GM18867 (cell line): Measurements from ENCODE around the gene RNF180.
"Not testable (repeated sequence)": the region's sequence is repeated elsewhere in the genome, so short reads cannot be mapped to it uniquely, and the experiment has no call there.

Experiments used
- ATAC-seq: cut with Tn5 transposase; IDR thresholded peaks from one replicate; pipeline ENCODE4 v1.9.1; 2021; ENCODE audit warnings: mild to moderate bottlenecking, moderate library complexity; ENCODE audit not compliant: unreplicated experiment

The RNF180 gene

DNA sequence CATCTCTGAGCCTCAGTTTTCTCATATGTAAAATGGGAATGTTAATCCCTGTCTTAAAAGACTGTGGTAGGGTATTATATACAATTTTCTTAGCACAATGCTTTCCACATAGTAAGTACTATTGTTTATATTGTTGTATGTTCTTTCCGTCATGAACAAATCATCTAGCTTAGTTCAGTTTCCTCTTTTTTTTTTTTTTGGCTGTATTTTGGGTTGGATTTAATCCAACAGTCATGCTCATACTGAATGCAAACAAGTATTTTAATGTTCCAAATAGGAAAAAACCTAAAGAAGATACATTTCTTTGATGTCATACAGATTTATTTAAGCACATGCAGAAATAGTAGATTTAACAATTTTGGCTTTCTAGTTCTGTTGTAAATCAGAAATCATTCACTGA, 95.1 kb downstream of the RNF180 start:
- ATAC-seq: no peak

DNA sequence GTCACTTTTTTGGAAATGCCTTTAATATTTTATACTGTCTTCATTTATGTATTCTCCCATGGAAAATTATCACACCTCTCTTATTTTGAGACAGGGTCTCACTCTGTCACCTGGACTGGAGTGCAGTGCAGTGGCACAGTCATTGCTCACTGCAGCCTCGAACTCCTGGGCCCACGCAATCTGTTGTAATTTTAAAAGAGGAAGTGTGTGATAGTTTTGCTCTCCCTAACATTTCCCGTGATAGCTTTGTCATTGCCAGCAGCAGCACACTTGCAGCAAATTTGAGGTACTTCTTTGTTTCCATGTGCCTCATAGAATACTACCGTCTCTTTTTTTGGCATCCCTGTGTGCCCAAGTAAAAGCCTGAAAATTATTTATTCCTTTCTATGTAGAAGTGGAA, 103.5 kb downstream of the RNF180 start:
- ATAC-seq: no peak

DNA sequence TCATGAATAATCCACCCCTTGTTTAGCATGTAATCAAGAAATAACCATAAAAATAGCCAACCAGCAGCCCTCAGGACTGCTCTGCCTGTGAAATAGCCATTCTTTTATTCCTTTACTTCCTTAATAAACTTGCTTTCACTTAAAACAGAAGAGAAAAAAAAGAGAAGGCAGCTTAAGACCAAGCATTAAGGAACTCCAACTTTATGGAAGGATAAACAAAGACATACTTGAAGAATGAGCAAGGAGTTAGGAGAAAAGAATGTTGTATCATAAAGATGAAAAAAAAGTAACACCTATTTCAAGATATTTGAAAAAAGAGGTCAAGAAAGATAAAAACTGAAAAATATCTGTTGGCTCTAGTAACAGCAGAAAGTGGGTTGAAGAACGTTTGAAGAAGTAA, 107.6 kb downstream of the RNF180 start:
- ATAC-seq: no peak

DNA sequence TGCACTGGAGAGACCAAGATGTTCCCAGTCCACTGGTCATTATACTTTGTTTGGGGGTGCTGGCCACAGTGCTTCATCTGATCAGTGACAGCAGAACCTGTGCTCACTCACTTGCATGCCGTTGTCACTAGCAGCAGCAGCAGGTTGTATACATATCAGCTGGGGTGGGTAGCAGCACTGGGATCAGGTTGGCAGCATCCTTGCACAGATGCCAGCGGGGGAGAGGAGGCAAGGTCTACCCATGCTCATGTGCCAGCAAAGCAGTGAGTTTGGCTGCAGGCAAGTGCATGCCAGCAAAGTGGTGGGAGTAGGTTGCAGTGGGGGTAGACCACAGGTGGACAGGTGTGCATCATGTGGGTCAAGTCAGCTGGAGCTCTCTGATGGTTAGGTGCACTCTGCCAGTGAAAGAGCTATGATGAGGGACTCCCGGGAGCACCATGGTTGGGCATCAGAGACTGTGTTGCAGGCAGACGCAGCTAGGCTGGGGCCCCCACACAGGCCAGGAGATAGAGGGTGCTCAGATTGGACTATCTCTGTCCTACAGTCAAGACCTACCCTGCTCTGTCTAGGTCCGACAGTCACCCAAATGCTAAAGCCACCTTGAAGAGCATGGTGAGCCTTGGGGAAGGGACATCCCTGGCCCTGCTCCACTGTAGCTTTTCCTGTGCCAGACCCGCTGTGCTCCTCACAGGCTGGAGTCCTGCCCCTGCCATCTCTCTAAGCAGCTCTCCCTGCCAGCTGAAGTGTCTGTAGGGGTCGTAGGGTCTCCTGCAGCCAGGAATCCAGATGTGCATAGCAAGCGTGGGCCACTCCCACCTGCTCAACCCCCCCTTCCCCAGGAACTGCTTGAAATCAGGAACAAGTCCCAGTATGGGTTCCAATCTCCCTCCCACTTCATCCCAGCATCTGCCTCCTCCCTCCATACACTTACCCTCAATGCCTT, 119.8 kb downstream of the RNF180 start:
- ATAC-seq: no peak

DNA sequence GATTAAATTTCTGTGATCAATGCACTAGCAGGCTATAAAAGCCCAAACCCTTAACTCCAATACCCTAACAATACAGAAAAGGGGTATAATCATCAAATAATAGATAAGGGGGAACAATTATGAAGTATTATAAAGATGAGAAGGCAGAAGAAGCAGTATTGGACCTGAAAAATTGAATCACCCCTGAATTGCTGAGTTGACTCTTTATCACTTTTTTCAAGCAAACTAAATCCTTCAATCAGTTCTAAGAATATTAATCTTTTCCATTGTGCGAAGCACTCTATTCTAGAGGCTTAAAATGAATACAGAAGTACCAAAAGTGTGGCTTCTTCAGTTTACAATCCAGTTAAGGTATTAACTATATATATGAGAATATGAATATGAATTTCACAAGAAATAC, 120.7 kb downstream of the RNF180 start:
- ATAC-seq: no peak

DNA sequence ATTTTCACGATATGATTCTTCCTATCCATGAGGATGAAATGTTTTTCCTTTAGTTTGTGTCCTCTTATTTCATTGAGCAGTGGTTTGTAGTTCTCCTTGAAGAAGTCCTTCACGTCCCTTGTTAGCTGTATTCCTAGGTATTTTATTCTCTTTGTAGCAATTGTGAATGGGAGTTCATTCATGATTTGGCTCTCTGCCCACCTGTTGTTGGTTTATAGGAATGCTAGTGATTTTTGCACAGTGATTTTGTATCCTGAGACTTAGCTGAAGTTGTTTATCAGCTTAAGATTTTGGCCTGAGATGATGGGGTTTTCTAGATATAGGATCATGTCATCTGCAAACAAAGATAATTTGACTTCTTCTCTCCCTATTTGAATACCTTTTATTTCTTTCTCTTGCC, 122.9 kb downstream of the RNF180 start:
- not testable (repeated sequence) for ATAC-seq

DNA sequence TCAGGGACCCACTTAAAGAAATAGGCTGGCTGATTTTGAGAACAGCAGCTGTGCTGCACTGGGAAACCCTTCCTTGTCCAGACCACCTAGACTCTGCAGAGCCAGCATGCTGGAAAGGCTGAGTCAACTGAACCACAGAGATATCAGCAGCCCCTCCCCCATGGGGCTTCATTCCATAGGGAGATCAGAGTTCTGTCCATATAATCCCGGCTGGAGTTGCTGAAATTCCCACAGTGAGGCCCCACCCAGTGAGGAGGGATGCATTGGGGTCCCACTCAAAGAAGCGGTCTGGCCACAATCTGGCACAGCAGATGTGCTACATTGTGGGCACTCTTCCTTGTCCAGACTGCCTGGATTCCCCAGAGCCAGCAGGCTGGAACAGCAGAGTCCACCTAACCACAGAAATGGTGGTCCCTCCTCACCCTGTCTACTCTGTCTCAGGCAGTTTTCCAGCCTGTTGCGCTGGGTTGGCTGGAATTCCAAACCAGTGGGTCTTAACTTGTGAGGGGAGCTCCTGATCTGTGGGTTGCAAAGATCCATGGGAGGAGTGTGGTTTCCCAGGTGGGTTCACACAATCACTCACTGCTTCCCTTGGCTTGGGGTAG, 127.1 kb downstream of the RNF180 start:
- ATAC-seq: no peak

DNA sequence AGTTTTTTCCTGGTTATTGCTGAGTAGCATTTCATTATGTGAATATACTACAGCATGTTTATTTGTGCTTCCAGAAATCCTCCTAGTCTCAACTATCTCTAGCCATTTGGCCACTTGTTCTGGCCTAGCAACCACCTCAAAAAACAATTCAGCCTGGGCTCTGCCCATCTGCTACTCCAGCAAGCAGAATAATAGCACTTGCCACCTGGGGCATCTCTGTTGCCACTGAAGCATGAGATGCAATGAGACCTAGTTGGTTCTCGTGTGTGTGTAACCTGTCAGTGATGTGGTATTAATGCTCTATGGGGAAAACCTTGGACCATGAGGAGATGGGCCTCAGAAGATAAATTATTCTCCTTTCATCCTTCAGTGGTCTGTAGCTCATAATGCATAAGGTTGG, 129.5 kb downstream of the RNF180 start:
- no peak for ATAC-seq

DNA sequence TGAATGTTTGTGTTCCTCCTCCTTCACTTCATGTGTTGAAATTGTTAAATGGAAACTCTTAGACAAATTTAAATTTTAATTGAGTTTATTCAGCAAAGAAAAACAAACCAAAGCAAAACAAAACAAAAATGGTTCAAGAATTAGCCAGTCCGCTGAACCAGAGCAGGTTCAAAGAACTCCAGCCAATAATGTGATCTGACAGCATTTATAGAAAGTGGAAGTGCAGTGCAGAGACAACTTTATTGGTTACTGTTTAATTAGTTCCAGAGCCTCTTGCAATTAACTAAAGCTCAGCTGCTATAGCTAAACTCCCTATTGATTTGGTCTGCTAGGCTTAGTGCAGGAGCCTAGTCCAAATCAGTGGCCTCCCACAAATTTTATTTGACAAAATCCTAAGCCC, 132.9 kb downstream of the RNF180 start:
- no peak for ATAC-seq

DNA sequence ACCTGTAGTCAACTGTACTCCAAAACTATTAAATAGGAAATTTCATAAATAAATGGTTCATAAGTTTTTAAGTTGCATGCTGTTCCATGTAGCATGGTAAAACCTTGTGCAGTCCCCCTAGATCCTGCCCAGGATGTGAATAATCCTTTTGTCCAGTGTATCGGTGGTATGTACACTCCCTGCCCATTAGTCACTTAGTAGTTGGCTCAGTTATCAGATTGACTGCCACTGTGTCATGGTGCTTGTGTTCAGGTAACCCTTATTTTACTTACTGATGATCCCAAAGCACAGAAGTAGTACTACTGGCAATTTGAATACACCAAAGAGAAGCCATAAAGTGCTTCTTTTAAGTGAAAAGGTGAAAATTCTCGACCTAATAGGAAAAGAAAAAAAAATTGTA, 134.2 kb downstream of the RNF180 start:
- no peak for ATAC-seq

DNA sequence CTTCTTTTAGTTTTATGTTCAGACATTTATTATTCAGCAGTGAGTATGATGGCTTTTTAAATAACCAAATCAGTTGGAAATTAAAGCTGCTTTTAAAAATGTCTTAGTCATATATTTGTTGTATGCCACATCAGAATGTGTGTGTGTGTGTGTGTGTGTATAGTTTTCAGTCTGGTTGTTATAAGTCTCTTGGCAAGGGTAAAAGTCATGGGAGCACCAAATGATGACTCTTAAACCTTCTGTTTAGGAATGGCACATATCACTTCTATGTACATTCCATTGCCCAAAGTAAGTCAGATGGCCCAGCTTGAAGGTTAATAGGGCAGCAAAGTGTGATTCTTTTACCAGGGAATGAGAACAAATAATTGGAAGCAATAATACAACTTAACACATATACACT, 135.9 kb downstream of the RNF180 start:
- no peak for ATAC-seq

DNA sequence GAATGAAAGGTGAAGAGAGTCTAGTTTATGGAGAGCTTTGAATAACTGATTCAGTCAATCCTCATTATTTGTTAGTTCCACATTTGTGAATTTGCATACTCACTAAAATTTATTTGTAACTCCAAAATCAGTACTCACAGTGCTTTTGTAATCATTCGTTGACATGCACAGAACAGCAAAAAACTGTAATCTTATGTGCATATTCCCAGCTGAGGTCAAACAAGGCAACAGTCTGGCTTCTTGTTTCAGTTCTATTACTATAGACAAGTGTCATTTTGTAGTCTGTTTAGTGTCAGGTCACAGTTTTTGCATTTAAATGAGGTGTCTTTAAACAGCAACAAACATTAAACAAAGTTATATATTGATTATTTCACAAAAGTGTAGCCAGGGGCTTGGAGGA, 142.5 kb downstream of the RNF180 start:
- no peak for ATAC-seq

DNA sequence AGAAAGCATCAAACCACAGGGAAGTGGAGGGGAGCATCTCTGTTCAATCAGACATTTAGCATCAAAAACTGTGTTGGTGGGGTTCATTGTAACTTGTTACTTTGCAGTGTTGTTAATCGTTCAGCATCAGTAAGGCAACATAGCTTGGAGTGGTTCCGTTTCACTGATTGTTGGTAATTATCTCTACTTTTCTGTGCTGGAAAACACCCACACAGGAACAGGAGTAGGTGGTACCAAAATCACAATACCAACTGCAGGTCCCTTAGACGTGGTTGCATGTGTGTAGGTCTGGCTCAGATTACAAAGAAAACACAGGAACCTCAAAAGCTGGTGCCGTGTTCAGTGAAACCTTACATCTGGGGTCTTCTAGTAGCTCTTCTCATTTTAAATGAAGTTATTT, 146.8 kb downstream of the RNF180 start:
- ATAC-seq: no peak

DNA sequence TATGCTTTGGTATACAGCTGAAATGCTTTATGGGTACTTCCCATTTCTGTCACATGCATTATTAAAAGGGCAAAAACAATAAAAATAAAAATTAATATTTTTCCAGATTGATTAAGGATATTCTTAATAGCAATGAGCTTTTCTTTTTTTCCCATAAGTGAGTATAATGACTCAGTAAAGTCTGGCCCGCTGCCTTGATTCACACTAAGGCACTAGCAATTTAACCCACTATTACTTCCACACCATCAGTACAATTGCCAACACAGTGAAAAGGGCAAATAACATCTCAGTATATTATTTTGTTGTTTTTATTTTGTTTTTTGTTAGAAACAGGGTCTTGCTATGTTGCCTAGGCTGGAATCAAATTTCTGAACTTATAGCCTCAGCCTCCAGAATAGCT, 150.1 kb downstream of the RNF180 start:
- no peak for ATAC-seq

DNA sequence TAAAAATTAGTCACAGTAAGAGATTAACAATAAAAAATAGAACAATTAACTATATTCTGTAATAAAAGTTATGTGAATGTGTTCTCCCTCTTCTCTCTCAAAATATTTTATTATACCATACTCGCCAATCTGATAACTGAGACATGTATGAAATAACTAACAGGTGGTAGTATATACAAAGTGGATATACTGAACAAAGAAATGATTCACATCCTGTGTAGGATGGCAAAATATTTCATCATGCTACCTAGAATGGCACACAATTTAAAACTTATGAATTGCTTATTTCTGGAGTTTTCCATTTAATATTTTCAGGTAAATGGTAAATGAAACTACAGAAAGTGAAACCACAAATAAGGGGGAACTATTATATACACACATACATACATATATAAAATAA, 152.5 kb downstream of the RNF180 start:
- no peak for ATAC-seq

DNA sequence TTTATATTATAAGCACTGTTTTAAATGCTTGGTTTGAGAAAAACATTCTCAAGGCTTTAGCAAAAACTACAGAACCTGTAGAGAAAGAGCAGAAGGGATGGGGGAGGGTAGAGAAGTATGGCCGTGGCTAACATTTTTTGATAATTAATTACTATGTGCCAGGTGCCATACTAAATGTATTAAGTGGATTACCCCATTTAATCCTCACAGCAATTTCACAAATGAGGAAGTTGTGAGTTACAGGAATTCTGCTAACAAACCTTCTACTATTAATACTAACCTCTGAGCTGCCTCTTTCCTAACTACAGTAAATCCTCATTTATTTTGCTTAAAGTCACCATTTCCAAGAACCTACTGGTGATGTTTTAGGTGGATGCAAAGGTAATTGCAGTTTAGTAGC, 157.9 kb downstream of the RNF180 start:
- no peak for ATAC-seq

DNA sequence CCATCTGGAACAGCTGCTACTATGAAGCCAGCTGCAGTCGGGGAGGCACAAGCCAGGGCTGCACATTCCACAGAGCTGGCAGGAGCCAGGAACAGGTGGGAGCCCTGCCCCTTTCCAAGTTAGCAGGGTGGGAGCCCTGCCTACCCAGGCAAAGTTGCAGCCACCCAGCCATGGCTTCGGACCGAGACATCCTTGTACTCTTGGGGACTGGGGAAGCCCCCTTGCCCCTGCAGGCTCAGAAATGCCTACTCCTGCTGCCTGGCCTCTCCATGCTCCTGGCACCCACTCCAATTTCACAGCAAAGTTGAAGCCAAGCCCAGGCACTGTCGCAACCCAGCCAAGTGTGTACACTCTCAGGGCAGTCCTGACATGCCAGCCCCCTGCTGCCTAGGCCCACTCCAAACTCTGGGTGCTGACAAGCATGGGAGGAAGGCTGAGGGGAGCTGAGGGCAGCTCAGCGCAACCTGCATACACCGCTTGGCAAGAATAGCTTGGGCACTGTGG, 165.1 kb downstream of the RNF180 start:
- ATAC-seq: no peak

DNA sequence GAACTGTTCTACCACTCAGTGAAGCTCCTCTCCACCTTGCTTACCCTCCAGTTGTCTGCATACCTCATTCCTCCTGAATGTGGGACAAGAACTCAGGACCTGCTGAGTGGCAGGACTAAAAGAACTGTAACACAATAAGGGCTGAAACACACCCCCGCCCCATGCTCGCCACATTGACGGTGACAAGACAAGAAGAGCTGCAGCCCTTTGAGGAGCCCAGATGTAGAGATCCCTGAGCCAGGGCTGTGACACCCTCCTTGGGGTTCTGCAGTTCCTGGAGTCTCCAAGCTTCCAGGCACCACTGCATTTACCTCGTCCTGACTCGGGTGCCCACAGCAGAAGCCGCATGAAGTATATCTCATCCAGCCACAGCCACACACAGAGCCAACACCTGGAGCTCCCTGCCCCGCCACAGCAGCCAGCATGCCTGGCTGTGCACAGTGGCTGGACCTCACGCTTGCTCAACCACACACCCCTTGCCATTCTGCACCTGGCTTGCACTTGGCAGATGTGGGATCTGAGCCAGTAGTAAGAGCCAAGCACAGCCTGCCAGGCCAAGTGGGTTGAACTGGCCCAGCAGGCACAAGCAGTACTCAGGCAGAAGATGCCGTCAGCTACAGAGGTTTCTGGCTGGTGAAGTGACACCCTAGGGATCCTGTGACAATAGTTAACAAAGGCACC, 166.1 kb downstream of the RNF180 start:
- no peak for ATAC-seq

DNA sequence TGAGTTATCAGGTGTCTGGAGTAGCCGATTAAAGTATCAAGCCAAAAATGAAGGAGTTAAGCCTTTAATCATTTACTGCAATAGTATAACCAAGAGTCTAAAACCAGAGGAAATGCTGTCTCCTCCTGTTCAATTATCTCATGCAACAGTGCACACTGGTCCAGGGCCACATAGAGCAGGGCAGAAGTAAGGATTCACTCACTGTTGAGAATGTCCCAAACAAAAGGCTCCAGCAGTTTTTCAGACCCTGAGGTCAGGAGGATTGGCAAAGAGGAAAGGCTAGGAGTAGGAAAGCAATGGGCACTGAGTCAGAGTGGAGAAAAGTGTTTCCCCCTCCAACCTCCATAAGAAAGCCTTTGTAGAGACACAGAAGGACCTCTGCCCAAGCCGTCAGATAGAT, 168.2 kb downstream of the RNF180 start:
- ATAC-seq: no peak

DNA sequence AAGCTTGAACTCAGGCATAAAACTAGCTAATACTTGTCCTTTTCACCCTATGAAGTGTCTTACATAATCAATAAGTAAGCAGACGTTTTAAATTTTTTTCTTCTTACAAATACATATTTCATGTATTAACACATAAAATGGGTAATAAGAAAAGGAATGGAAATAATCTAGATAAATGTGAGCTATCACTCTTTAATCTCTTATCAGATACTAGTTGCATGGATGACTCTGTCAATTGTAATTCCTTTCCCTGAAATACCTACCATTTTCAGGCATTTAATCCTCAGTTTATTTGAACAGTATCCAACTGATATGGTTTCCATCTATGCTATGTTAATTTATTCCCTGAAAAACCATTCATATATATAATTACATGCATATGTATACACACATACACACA, 174.1 kb downstream of the RNF180 start:
- no peak for ATAC-seq

DNA sequence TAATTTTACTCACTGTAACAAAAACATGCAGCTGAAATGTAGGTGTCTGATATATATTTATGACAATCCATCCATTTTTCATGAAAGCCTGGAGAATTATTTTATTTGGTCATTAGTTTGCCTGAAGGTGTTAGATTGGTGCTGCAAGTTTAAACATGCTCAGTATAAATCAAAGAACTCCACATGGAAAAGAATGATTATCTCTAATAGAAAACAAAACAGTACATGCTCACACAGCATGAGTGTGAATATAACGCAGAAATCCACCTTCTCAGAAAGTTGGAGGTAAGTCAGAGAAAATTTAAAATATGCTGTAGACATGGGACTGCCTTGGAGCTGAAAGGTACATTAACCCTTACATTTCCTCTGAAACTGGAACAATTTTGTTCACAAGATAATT, 174.7 kb downstream of the RNF180 start:
- no peak for ATAC-seq

DNA sequence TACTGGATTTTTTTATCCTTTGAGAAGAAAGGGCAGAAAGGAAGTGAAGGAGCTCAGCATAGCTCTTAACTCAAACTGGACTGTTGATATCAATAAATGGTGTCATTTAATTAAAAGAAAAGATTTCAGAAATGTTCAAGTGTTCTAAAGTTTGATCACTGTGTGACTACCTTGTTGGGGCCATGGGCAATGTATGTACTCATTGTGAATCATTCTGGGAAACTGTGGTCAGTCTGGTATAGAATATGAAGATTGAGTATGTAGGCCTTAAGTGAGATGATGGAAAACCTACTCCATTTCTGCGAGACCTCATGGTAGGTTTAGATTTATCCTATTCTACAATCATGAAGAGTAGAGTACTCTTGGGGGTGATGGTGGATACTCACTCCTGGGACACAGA, 175.7 kb downstream of the RNF180 start:
- ATAC-seq: no peak
